ENCODE measurements around the gene KIDINS220.

Gene KIDINS220

GRCh38 chr2:8803658-8804379 is 33.6 kb downstream of the KIDINS220 start:
- DNase-seq, result peak; percentile 29 to 57

DNA sequence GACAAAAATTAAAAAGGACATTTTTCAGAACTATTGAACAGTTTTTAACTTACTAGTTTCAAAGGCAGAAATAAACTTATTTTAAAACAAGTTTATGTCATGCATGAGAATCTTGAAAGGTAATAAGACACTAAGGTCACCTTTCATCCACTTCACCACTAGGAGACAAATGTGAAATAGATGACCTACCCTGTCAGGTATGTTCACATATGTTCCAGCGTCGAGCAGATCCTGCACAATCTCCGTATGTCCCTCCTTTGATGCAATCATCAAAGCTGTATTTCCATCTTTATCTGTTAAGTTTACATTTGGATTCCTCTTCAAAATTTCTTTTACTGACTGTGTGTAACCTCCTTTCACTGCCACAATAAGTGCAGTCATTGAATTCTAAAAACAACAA is 34.7 kb downstream of the KIDINS220 start:
- DNase-seq, result no peak

GRCh38 chr2:8800821-8801220 is 36.6 kb downstream of the KIDINS220 start:
- no peak for DNase-seq

DNA sequence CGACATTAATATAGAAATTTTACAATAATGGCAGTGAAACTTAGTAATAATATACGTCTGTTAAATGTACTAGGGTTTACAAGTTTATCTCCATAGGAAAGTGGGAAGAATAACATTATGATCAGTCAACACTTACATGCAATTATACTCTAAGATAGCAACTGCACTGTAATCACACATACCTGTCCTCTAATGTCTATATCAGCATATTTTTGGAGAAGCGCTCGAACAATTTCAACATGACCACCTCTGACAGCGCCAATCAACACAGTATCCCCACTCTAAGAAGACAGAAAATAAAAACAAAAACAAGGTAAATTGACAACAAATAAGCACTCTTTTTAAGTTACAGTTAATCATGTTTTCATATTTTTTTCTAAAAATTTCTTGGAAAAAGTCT is 37.2 kb downstream of the KIDINS220 start:
- no peak for DNase-seq

DNA sequence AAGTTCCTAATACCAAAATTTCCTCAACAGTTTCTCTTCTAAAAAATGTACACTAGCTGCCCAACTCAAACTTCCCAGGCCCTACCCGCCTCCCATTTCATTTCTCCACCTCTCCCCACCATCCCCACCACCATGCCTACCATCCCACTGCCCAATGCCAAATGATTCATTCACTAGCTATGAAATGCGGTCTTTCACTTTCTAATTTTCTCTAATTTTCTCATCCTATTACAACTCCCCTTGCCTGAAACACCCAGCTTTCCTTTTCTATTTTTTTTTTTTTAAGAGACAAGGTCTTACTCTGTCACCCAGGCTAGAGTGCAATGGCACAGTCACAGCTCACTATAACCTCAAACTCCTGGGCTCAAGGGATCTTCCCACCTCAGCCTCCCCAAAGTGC is 38.4 kb downstream of the KIDINS220 start:
- DNase-seq, result no peak

- no peak for DNase-seq
Measured at GRCh38 chr2:8798393-8798792, 39.0 kb downstream of the KIDINS220 start.

DNA sequence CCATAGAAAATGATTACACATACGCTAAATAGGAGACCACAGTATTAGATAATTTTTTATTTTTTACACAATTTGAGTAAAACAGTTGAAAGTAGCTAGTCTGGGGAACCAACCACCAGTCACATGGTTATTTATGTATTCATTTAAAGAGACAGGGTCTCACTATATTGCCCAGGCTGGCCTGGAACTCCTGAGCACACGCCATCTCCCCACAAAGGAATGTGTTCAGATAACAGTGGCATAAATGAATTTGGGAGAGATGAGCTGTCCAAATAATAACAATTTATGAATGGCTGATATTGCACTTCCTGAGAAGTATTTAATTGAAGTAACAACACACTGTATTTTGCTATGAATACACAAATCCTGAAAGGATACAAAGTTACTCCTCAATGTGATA is 39.7 kb downstream of the KIDINS220 start:
- no peak for DNase-seq

DNA sequence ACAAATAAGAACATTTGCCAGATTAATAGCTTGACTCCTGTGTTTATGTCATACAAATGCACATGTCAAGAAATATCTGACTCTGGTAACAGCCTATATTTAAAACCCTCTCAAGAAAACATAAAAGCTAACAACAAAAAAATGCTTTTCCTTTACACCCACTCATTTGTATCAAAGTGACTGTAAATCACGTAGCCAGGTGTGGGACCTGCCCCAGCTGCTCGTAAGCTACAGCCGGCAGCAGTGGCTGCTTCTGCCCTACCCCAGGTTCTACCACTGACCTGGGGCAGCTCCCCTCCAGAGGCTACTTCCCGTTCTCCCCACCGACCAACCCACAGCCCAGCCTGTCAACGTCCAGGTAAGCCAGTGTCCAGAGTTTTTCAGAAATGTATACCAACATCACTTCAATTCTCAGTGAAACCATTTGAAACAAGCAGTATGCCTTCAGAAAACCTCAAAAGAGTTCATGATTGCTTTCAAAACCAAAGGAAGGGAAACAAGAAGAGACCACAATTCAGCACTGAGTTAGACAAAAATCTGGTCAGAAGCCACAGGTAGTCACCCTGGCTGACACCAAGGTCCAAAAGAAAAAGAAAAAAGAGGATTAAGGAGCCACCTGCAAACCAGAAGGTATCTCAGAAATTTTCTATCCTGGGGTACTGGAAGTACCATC is 40.4 kb downstream of the KIDINS220 start:
- DNase-seq, result no peak

- no peak for DNase-seq
Measured at GRCh38 chr2:8796315-8796848, 41.0 kb downstream of the KIDINS220 start.

DNA sequence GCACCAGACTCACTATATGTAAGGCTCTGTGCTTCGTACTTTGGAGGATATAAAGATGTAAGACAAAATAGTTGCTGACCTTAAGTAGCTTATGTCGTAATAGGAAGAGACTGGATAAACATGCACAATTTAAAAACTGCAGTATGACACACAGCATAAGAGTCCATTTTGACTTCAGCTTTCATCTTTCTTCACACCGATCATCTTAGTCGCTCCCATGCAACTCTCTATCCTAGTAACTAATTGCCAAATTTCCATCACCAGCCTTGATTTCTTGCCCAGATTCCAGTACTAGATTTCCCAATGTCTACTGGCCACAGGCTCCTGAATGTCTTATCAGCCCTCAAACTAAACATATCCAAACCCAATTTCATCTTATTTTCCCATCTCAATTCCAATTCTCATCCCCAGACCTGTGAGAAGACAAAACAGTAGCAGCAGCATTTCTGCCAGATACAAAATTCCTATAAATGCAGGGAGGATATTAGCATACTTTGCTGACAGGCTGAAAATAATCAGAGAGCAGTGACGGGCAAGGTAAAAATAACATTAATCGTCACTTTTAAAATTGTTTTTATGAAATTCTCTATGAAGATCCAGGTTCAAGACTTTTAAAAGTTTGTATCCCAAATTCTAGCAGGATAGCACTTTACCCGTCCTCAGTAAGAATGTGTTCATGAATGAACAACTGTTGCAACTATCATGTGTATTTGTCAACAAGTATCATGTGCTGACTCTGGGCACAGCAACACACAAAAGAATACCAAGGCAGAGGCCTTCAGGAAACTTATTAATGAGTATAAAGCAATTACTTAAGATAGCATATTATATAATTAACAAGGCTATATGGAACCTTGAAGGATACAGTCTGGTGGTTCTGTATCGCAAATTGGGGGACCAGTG is 42.2 kb downstream of the KIDINS220 start:
- DNase-seq, result no peak

- DNase-seq, result no peak
Measured at GRCh38 chr2:8790739-8791162, 46.7 kb downstream of the KIDINS220 start.

GRCh38 chr2:8786463-8786862 is 51.0 kb downstream of the KIDINS220 start:
- no peak for DNase-seq

GRCh38 chr2:8779795-8780671 is 57.4 kb downstream of the KIDINS220 start:
- DNase-seq, result no peak

DNA sequence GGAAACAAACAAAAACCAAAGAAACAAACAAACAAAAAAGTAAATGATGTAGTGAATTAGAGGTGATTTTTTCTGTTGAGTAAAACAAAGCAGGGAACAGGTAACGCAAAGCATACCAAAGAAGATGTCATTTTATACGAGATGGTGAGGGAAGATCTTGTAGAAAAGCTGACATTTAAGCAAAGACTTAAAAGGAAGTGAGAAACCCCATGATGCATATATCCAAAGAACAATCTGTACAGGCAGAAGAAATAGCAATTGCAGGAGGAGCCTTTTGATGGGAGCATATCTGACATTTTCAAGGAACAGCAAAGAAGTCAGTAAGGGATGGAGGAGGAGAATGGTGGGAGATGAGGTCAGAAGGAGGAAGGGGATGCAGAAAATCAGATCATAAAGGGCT is 63.0 kb downstream of the KIDINS220 start:
- DNase-seq, result no peak

DNA sequence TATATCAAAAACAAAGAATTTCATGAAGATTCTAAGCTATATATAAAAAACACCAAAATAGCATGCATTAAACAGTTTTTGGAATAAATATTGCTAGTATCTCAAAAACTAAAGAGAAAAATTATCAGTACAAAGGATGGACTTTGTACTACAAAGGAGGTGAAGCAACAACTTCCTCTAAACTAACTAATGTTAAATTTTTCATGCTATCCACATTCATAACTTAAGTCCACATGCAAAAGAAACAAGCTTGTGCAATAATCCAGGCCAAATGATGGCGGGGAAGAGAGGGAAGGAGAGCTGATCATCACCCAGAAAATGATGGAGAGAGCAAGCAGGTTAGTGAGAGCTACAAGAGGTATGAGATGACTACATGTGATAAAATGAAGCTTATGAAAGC is 70.1 kb downstream of the KIDINS220 start:
- DNase-seq, result no peak

DNA sequence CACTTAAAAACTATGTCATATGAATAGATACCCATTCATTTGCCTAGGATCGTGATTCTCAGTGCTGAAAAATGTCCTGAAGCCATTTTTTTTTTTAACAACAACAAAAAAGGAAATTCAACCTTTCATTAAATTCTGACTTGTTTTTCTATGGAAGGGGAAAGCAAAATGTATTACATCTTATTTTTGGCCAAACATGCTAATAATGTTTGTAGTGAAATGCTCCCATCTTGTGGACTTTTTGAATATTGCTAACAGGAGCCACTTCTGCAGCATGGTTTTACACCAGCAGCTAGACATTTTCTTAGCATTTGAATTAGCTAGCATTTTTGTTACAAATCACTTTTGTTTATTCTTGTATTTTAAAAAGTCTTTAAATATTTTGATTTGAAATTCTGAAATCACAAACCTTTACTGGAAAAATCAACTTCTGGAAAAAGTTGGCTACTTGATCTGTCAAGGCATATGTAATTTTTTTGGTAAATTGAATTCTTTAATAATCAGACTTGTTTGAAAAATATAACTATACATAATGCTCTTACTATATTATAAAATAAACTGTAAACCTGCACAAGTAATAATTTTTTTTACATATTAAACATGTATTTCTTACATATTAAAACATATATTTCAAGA is 75.8 kb downstream of the KIDINS220 start:
- peak; percentile 6 to 54 for DNase-seq

DNA sequence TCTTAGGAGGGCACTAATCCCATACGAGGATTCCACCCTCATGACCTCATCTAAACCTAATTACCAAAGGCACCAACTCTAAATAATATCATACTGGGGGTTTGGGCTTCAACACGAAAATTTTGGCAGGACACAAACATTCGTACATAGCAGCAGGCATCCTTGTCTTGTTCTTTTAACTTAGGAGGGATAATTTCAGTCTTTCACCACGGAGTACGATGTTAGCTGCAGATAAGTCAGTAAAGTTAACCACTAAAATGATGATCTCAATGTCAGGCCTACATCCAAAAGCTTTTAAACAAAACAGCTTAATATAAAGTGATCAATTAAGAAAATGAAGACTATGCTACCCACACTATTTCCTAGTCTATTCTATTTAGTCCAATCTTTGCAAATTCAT is 80.7 kb downstream of the KIDINS220 start:
- DNase-seq, result no peak

DNA sequence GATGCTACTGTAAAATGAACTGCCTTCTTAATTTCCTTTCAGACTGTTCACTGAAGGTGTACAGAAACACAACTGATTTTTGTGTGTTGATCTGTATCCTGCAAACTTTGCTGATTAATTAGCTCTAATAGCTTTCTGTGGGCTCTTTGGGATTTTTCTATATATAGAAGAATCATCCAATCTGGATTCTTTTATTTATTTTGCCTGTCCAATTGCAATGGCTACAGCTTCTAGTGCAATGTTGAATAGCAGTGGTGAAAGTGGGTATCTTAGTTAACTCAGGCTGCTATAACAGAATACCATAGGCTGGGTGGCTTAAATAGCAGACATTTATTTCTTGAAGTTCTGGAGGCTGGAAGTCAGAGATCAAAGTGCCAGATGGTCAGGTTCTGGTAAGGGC is 81.2 kb downstream of the KIDINS220 start:
- no peak for DNase-seq

DNA sequence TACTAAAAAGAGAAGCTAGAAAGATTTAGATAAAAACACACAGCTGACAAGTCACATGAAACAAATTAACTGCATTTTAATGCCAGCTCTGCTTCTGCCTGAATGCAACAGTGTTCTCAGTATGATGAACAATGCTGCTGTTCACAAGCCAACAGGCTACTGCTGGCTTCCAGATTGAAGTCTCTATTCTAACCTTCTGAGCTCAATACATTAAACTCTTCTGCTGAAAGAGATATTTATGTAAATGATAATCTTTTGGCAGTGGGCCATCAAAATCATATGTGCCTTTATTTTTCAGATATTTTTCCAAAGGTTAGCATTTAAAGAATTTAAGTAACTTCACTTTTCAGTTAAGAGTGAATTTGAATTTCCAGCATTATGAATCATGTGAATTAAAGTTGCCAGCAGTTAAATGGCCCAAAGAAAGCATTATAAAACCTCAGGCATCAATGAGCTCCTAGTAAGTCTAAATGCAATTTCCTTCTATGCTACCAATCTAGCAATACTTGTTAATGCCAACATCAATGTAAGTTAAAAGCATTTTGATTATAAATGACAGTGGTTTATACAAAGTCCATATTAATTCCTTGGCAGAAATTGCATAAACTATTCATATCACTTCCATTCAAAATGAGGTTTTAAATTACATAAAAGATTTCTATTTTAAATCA is 83.2 kb downstream of the KIDINS220 start:
- DNase-seq, result no peak

DNA sequence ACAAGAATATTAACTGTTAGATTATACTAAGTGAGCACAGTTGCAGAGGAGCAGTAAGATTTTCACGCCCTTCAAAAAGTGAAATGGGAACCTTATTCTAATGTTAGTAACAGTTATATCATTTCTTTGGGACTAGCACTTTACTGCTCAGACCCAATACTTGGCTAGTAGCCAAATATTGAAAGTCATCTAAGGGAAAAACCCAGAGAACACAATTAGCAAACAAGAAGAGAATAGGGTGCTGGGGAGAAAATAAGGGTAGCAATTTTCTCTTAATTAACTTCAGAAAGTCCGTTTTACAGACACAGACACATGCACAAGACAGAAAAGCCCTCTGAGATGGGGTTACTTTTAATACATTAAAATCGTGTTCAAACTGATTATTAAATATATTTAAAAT is 83.8 kb downstream of the KIDINS220 start:
- DNase-seq, result no peak

DNA sequence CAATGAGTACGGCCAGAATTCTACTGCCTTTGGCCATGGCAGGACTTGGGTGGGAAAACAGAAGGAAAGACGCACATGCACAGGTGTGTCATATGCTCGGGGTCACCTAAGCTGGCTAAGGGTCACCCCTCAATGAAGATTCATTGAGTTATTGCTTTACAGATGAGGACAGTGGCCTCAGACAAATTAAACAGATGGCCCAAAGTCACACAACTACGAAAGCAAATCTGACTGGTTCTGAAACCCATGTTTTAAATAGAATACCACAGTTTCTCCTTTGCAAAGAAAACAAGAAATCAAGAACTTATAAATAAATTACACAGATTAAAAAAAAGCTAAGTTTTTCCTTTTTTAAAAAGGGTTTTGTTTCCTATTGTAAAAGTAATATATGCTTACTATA is 85.0 kb downstream of the KIDINS220 start:
- no peak for DNase-seq
